Naive thymus-derived CD8-positive, alpha-beta T cell (primary cell): ENCODE measurements around the gene SPNS3. TPM values are rescaled to one million over a fixed set of nuclear protein-coding genes. Genes with fewer than 3 reads are reported as not detected.

ENCODE experiments used
- ATAC-seq, 2 donors: fragments of 150-1000 bp; cut with Tn5 transposase in 1 of 2; sonication (Bioruptor Pico), chemical (Tn5 transposase) in 1 of 2; 1 replicate in 1 of 2; 2 replicates in 1 of 2; pipeline ENCODE4 v1.10.0; 2021; ENCODE audit warnings: mild to moderate bottlenecking in 2 of 2, moderate library complexity in 2 of 2
- POLR2A ChIA-PET: fragments of 350-600 bp; sonication (Branson Sonifier 250); formaldehyde crosslinking; loops from one replicate; lab custom pipeline; 2021; ENCODE audit warnings: antibody characterized with exemption; lab: Charles Lee
- DNase-seq, 10 donors: peaks; one replicate each; pipeline versions ENCODE4 v3.0.0 to v3.0.0-alpha.2; 2020 to 2022
- H3K27ac Mint-ChIP-seq, 10 donors: one replicate each; pipeline ENCODE4 v1.8.0; 2020 to 2022; ENCODE audit warnings: mild to moderate bottlenecking in 10 of 10, mixed read lengths in 10 of 10, moderate library complexity in 4 of 10, inconsistent platforms in 1 of 10
- H3K27me3 Mint-ChIP-seq, 5 donors: one replicate each; pipeline ENCODE4 v1.8.0; 2021 to 2022; ENCODE audit warnings: mixed read lengths in 5 of 5
- H3K36me3 Mint-ChIP-seq, 3 donors: one replicate each; pipeline ENCODE4 v1.8.0; 2020 to 2022; ENCODE audit warnings: mixed read lengths in 3 of 3, mild to moderate bottlenecking in 2 of 3, inconsistent platforms in 1 of 3
- H3K4me1 Mint-ChIP-seq, 4 donors: one replicate each; pipeline ENCODE4 v1.8.0; 2021 to 2022; ENCODE audit warnings: mixed read lengths in 4 of 4
- H3K4me3 Mint-ChIP-seq, 10 donors: one replicate each; pipeline ENCODE4 v1.8.0; 2020 to 2022; ENCODE audit warnings: mild to moderate bottlenecking in 10 of 10, mixed read lengths in 10 of 10, moderate library complexity in 6 of 10, inconsistent platforms in 1 of 10
- H3K9me3 Mint-ChIP-seq, 9 donors: one replicate each; pipeline ENCODE4 v1.8.0; 2020 to 2022; ENCODE audit warnings: mixed read lengths in 9 of 9, mild to moderate bottlenecking in 3 of 9, inconsistent platforms in 1 of 9, moderate library complexity in 1 of 9
- polyA plus RNA-seq, 3 donors: library from polyadenylated mRNA; unstranded; fragments of 300-500 nt; fragmentation: Illumina TruSeq; gene quantifications; one replicate each; pipeline ENCODE4 v1.2.3, GENCODE V29; 2021
- total RNA-seq, 8 experiments: library from RNA in 2 of 8; stranded (reverse) in 2 of 8; gene quantifications; one replicate each; pipeline ENCODE4 v1.2.3 and lab custom pipeline; 2021 to 2026

The SPNS3 gene
- total and polyA plus RNA-seq, 5 experiments from 2014 or later, result 4.3 to 18.9 (median 11.6) TPM

DNA sequence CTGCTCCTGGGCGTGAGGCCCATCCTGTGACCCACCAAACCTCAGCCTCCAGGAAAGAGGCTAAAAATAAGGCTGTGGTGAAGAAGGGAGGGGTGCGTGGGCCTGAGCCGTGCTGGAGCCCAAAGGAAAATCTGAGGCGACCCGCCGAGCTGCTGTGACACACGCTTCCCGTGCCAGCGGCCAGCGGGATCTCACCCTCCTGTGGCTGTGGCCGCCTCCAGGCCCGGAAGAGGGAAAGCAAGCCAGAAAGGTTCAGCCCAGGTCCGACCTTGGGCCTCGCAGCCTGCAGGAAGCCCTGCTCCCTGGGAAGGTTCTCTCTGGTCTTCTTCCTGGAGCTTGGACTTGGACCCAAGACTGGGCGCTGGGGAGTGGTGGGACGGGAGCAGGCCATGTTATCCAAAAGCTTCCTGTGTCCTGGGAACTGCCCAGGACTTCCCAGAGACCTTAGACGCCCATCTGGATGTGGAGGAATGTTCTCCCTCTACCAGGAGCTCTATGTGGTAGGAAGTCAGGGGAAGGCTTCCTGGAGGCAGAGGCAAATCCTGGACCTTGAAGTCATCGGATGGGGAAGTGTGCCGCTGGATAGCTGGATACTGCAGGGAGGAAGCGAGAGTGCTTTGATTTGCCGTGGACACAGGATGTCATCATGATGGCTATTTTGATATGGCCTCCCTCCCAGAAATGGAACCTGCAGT, 76.3 kb downstream of the SPNS3 start:
- H3K27me3 Mint-ChIP-seq, result peaks cover 0 to 2% (median 0%) of the 10 kb centered on the region in 5 donors
- peak overlapping the region in 1 of 10 donors; percentile 49 for H3K4me3 Mint-ChIP-seq
- H3K9me3 Mint-ChIP-seq, result no peaks in the 10 kb centered on the region
- ATAC-seq, result no peak
- DNase-seq, result no peak
- H3K27ac Mint-ChIP-seq, result peak overlapping the region in 4 of 10 donors; percentile 29 to 64 (median 42)
- POLR2A ChIA-PET, result interaction anchor here (1.4 kb wide), 1 partner anchor 10 kb away, joined by 5 read pairs; no protein-coding TSS in a partner anchor
- peaks cover 19 to 30% (median 25%) of the 10 kb centered on the region in 4 donors for H3K4me1 Mint-ChIP-seq
- no peaks in the 10 kb centered on the region for H3K36me3 Mint-ChIP-seq

DNA sequence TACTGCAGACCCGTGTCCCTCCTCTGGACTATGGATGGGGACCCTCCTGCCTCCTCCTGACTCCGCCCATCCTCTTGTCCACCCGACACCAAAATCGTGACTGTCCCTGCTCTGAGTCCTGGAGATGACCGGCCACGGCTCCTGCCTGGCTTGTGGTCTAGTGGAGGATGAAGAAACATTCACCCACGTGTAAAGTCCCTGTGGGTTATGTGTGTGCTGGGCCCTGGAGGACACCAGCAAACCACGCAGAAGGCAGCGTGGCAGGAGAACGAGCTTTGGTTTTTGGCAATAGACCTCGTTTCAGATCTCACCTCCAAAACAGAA, 76.8 kb downstream of the SPNS3 start:
- Mint-ChIP-seq H3K9me3 (no peaks in the 10 kb centered on the region), H3K4me1 (peaks cover 18 to 28% (median 23%) of the 10 kb centered on the region in 4 donors), H3K27ac (peak overlapping the region in 5 of 10 donors; percentile 11 to 50 (median 34)), H3K36me3 (no peaks in the 10 kb centered on the region), H3K4me3 (no peak overlapping the region), H3K27me3 (no peaks in the 10 kb centered on the region)
- DNase-seq (no peak), ATAC-seq (no peak)
- POLR2A ChIA-PET, result no interaction called here

DNA sequence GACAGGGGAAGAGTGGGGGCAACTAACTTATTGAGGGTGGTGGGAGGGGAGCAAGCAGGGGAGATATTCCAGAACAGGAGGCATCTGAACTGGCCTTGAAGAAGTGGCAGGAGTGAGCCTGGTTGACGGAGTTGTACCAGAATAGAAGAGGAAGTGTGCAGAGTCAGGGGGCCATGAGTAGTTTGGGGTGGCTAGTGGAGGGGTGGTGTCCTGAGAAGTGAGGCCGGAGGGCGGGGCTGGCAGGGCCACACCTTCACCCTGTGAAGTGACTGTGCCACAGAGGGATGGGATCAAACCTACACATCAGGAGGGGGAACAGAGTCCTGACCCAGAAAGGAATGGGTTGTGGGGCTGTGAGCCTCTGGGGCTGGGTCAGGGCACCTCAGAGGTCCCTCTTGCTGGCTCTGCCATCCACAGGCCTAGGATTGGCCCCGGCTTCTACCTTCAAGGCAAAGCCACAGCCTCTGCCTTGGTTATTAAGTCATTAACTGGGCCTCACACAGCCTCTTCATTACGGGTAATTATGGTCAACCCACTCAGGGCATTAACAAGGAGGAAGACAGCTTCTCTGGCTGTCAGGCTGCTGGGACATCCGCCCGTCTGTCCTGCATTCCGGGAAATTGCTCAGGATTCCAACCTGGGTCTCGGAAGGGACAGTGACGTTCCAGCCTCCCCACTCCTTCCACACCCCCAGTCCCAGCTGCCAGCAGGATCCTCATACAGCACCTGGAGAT, 77.6 kb downstream of the SPNS3 start:
- POLR2A ChIA-PET, result no interaction called here
- ATAC-seq (no peak), DNase-seq (no peak)
- H3K4me1 Mint-ChIP-seq, result peaks cover 18 to 28% (median 23%) of the 10 kb centered on the region in 4 donors
- H3K27me3 Mint-ChIP-seq, result no peaks in the 10 kb centered on the region
- H3K9me3 Mint-ChIP-seq, result no peaks in the 10 kb centered on the region
- H3K4me3 Mint-ChIP-seq, result no peak overlapping the region
- peak overlapping the region in 3 of 10 donors; percentile 37 to 83 (median 67) for H3K27ac Mint-ChIP-seq
- no peaks in the 10 kb centered on the region for H3K36me3 Mint-ChIP-seq

DNA sequence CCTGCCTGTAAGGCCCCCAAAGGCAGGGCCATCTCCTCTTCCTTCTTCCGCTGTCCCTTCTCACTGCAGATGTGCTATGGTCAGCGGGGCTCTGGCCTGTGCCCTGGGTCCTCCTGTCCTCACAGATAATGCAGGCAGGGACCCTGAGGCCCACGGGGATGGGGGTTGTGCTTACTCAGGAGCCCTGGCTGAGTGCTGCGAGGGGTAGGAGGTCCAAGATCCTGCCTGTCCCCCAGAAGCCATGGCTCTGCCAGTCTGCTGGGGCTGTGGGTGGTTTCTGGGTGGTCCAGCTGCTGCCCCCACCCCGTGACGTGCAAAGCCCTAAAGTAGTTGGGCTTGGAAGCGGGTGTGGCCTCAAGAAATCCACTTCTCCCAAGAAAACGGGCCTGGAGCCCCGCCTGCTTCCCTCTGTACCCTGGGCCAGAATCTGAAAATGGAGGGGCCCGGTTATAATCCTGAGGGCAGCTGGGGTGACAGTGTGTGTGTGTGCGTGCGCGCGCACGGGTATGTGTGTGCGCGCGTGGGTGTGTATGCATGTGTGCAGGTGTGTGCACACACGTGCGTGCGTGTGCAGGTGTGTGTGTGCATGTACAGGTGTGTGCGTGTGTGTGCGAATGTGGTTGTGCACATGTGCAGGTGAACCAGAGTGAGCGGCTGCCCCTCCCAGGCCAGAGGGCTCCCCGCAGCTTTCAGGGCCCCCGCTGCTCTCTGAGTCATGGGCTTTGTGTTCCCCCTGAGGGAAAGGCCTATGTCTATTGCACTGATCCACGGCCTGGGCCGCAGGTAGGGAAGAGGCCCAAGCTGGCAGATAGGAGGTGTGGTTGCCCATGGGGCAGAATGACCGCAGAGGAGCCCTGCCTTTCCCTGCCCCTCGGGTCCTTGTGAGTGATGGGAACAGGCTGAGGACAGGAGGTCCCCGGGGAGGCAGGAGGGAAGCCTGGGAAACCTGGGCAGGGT, 78.7 kb downstream of the SPNS3 start:
- Mint-ChIP-seq H3K4me3 (no peak overlapping the region), H3K4me1 (peaks cover 17 to 26% (median 21%) of the 10 kb centered on the region in 4 donors), H3K27ac (peak overlapping the region in 2 of 10 donors; percentile 37 to 69), H3K36me3 (no peaks in the 10 kb centered on the region), H3K27me3 (no peaks in the 10 kb centered on the region), H3K9me3 (no peaks in the 10 kb centered on the region)
- ATAC-seq, result no peak
- DNase-seq, result no peak
- POLR2A ChIA-PET, result no interaction called here

DNA sequence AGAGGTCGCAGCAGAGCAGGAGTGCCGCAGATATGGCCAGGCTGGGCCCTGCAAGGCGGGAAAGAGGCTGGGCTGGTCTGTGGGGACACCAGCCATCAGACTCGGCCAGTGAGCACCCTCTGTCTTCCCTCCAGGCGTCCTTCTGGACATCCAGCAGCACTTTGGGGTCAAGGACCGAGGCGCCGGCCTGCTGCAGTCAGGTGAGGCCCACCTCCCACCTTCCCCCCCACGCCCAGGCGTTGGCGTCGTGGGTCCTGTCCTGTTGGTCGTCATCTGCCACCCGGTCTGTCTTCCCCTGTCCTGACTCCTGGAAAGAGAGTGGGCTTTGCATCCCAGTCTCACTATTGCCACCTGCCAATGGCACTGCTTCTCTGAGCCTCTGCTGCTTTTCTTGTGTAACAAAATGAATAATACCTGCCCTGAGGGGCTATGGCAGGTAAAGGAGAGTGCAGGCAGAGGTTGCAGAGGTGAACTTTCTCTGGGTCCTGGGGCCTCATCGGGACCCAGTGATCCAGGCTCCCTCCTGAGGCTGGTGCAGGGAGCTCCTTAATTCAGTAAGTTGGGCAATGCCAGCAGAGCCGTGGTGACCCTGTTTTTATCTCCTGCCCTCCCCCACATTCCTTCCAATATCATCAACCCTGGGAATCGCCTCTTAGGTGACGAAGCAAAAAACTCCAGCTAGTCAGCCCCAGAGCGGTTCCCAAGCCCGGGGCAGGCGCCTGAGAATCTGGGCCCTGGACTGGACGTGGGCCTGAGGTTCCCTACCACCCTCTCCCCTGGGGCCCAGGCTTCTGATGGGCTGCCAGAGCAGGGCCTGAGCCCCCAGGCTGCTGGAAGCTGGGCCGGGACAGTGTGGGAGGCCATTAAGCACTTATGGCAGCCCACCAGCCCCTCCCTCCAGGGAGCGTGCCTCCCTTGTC, 79.6 kb downstream of the SPNS3 start:
- DNase-seq (no peak), ATAC-seq (no peak)
- no peaks in the 10 kb centered on the region for H3K36me3 Mint-ChIP-seq
- no peaks in the 10 kb centered on the region for H3K9me3 Mint-ChIP-seq
- no peak overlapping the region for H3K4me3 Mint-ChIP-seq
- H3K4me1 Mint-ChIP-seq, result peaks cover 15 to 22% (median 17%) of the 10 kb centered on the region in 4 donors
- H3K27ac Mint-ChIP-seq, result no peak overlapping the region
- H3K27me3 Mint-ChIP-seq, result peaks cover 0 to 1% (median 0%) of the 10 kb centered on the region in 5 donors
- POLR2A ChIA-PET, result interaction anchor here (0.5 kb wide), 1 partner anchor 318 kb away, joined by 6 read pairs; no protein-coding TSS in a partner anchor

DNA sequence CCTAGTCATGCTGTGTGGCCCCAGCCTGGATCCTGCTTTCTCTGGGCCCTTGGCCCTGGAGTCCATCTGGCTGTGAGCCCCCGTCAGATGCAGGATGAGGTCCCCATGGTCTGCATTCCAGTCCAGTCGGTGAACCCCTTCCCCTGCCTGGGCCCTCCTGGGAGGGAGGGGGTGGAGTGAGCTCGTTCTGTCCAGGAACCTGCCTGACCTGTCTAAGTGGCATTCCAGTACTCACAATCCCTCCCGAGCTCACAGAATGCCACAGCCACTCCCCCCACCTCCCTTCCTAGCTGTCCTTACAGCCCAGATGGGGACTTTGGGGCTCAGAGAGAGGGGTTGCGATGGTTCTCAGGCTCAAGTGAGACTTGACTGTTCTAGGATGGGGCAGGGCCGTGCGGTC, 80.5 kb downstream of the SPNS3 start:
- Mint-ChIP-seq H3K27ac (peak overlapping the region in 1 of 10 donors; percentile 28), H3K9me3 (no peaks in the 10 kb centered on the region)

DNA sequence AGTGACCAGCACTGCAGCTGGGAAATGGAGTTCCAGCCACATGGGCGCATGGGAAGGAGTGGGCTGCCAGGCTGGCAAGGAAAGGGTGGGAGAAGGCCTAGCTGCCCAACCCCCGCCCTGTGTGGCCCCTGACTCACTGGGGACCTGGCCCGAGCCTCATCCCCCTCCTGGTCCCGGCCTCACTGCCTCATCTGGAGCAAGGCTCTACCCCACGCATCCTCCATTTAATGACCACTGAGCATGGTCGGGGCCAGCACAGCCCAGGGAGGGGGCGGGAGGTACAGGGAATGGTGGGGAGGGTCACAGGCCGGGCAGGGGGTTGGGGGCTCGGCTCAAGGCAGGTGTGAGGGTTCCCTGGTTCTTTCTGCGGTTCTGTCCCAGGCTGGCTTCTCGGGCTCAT, 81.0 kb downstream of the SPNS3 start:
- POLR2A ChIA-PET, result no interaction called here
- Mint-ChIP-seq H3K36me3 (no peaks in the 10 kb centered on the region), H3K4me1 (peaks cover 1 to 8% (median 4%) of the 10 kb centered on the region in 4 donors), H3K27me3 (peaks cover 0 to 1% (median 0%) of the 10 kb centered on the region in 5 donors), H3K4me3 (no peak overlapping the region), H3K27ac (peak overlapping the region in 1 of 10 donors; percentile 28), H3K9me3 (no peaks in the 10 kb centered on the region)
- no peak for ATAC-seq
- no peak for DNase-seq

More for the DNA sequence above, 80.5 kb downstream of the SPNS3 start:
- no peak for DNase-seq
- Mint-ChIP-seq H3K27me3 (peaks cover 0 to 1% (median 0%) of the 10 kb centered on the region in 5 donors), H3K4me3 (no peak overlapping the region), H3K4me1 (peaks cover 7 to 14% (median 10%) of the 10 kb centered on the region in 4 donors), H3K36me3 (no peaks in the 10 kb centered on the region)
- POLR2A ChIA-PET, result no interaction called here
- ATAC-seq, result no peak

DNA sequence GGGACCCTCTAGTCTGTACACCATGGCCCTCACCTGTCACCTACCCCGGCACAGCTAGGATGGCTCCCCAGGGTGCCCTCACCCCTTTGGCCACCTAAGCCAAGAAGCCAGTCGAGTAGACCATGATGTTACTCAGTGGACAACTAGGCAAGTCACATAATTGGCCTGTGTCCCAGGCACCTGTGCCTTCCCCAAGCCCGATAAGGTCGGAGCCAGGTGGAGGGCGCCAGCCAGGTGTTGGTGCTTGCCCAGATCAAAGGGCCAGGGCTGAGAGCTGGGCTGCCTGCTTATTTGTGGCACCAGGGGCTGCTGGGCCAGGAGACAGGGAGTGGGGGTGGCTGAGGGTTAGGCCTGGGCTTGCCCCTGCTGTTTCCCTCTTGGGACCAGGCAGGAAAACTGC, 81.8 kb downstream of the SPNS3 start:
- DNase-seq (no peak), ATAC-seq (no peak)
- no peaks in the 10 kb centered on the region for H3K36me3 Mint-ChIP-seq
- peaks cover 0 to 1% (median 0%) of the 10 kb centered on the region in 5 donors for H3K27me3 Mint-ChIP-seq
- no peak overlapping the region for H3K4me3 Mint-ChIP-seq
- no peak overlapping the region for H3K27ac Mint-ChIP-seq
- H3K4me1 Mint-ChIP-seq, result peaks cover 0 to 5% (median 3%) of the 10 kb centered on the region in 4 donors
- POLR2A ChIA-PET, result no interaction called here
- no peaks in the 10 kb centered on the region for H3K9me3 Mint-ChIP-seq

DNA sequence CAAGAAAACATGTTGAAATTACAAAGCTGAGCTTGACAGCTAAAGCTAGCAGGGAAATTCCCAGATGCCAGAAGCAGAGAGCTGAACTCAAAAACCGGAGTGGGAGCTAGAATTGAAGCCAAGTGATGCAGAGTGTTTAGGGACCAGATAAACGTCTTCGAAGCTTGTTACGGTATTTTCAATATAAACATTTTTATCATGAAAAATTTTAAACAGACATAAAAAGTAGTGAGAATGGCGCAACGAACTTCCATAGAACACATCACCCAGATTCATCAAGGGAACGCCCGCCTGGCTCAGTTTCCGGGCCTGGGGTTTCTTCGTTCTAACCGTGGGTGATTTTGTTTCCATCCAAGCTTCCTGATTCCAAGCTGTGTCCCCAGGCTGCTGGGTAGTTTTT, 83.0 kb downstream of the SPNS3 start:
- H3K9me3 Mint-ChIP-seq, result no peaks in the 10 kb centered on the region
- peaks cover 0 to 1% (median 0%) of the 10 kb centered on the region in 5 donors for H3K27me3 Mint-ChIP-seq
- H3K36me3 Mint-ChIP-seq, result no peaks in the 10 kb centered on the region
- no peak overlapping the region for H3K4me3 Mint-ChIP-seq
- ATAC-seq (no peak), DNase-seq (no peak)
- POLR2A ChIA-PET, result no interaction called here
- no peak overlapping the region for H3K27ac Mint-ChIP-seq
- H3K4me1 Mint-ChIP-seq, result peaks cover 0 to 1% (median 0%) of the 10 kb centered on the region in 4 donors

DNA sequence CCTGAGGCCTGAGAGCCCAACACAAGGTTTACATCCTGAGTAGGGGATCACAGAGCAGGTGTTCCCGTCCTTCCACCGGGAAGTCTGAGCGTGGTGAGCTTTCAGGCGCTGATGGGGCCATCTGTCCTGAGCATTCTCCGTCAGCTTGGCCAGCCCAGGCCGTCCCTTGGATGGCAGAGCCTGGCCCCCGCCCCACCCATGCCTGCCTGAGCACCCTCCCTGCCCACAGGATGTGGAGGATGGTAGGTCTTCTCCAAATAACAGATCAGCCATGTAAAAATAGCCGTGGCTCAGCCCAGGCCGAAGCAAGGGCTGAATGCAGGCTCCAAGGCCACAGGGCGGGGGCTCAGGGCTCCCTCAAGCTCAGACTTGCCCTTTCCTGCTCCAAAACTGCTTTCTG, 85.2 kb downstream of the SPNS3 start:
- no peaks in the 10 kb centered on the region for H3K9me3 Mint-ChIP-seq
- ATAC-seq, result no peak
- H3K4me3 Mint-ChIP-seq, result no peak overlapping the region
- H3K4me1 Mint-ChIP-seq, result no peaks in the 10 kb centered on the region
- DNase-seq, result no peak
- H3K27ac Mint-ChIP-seq, result no peak overlapping the region
- POLR2A ChIA-PET, result no interaction called here
- no peaks in the 10 kb centered on the region for H3K36me3 Mint-ChIP-seq
- peaks cover 0 to 1% (median 0%) of the 10 kb centered on the region in 5 donors for H3K27me3 Mint-ChIP-seq

DNA sequence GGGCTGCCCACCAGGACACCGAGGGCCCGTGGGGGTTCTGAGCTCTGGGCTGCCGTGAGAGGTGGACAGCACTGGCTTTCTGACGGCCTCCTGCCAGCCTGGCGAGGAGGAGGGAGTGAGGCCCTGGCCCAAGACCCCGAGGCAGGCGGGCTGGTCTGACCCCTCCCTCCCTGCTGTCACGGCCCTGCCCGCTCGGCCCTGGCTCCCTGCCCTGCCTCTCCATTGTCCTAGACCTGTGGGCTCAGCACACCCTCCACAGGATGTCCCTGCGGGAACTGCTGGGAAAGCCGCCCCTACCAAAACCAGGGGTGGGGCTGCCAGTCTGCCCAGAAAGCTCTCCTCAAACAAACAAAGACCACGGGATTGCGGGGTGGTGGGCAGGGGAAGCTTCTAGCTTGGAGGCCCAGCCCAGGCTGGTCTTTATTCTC, 85.6 kb downstream of the SPNS3 start:
- Mint-ChIP-seq H3K4me1 (no peaks in the 10 kb centered on the region), H3K36me3 (no peaks in the 10 kb centered on the region), H3K9me3 (no peaks in the 10 kb centered on the region), H3K27me3 (peaks cover 0 to 1% (median 0%) of the 10 kb centered on the region in 5 donors), H3K27ac (no peak overlapping the region), H3K4me3 (no peak overlapping the region)
- no peak for ATAC-seq
- no peak for DNase-seq
- POLR2A ChIA-PET, result no interaction called here
